ENCODE measurements around the gene IQSEC1.

IQSEC1 gene

GRCh38 chr3:13010780-13011572, 62.3 kb downstream of the IQSEC1 start:
- no peaks in the 10 kb centered on the region for H4K20me1 ChIP-seq (ENCODE audit: low read depth, low read length)
- H3K9me3 ChIP-seq (ENCODE audit: insufficient read depth, low read length), result no peaks in the 10 kb centered on the region
- H3K4me3 ChIP-seq (ENCODE audit: insufficient read depth, low read length, poor library complexity, severe bottlenecking), result no peak overlapping the region
- no peaks in the 10 kb centered on the region for H3K79me2 ChIP-seq (ENCODE audit: insufficient read depth, low read length)
- H3K4me2 ChIP-seq (ENCODE audit: low read depth, low read length, poor library complexity, severe bottlenecking), result no peak overlapping the region
- TF ChIP-seq CTCF (IDR thresholded peaks at IDR 0.05; ENCODE audit: insufficient read depth, low read length, poor library complexity, severe bottlenecking), result no peak
- TF ChIP-seq EZH2phosphoT487 (conservative IDR thresholded peaks at IDR 0.05; ENCODE audit: low read length), result no peak
- H3F3A ChIP-seq (ENCODE audit: insufficient read depth), result no peaks in the 10 kb centered on the region
- no peak overlapping the region for H2AFZ ChIP-seq (ENCODE audit: low read depth, low read length, severe bottlenecking)
- 0 out of 2 replicates have a peak overlapping the region, but pooled peaks have one; percentile 25 for H3K27ac ChIP-seq (ENCODE audit: low read depth, low read length)
- no peak overlapping the region for H3K9ac ChIP-seq (ENCODE audit: low read length)
- H3K9me2 ChIP-seq (replicated peaks; ENCODE audit: insufficient read depth, low read length), result no peaks in the 10 kb centered on the region
- no peaks in the 10 kb centered on the region for H3K27me3 ChIP-seq (ENCODE audit: low read length)
- no peaks in the 10 kb centered on the region for H3K36me3 ChIP-seq (ENCODE audit: low read length)

GRCh38 chr3:13009946-13010315, 63.3 kb downstream of the IQSEC1 start:
- Histone ChIP-seq H3K27me3 (ENCODE audit: low read length) (no peaks in the 10 kb centered on the region), H4K20me1 (ENCODE audit: low read depth, low read length) (no peaks in the 10 kb centered on the region), H3K27ac (ENCODE audit: low read depth, low read length) (no peak overlapping the region), H2AFZ (ENCODE audit: low read depth, low read length, severe bottlenecking) (no peak overlapping the region), H3K9ac (ENCODE audit: low read length) (no peak overlapping the region), H3K79me2 (ENCODE audit: insufficient read depth, low read length) (no peaks in the 10 kb centered on the region), H3F3A (ENCODE audit: insufficient read depth) (no peaks in the 10 kb centered on the region), H3K9me2 (replicated peaks; ENCODE audit: insufficient read depth, low read length) (no peaks in the 10 kb centered on the region), H3K4me3 (ENCODE audit: insufficient read depth, low read length, poor library complexity, severe bottlenecking) (no peak overlapping the region), H3K9me3 (ENCODE audit: insufficient read depth, low read length) (no peaks in the 10 kb centered on the region), H3K36me3 (ENCODE audit: low read length) (no peaks in the 10 kb centered on the region), H3K4me2 (ENCODE audit: low read depth, low read length, poor library complexity, severe bottlenecking) (no peak overlapping the region)
- no peak for TF ChIP-seq EZH2phosphoT487 (conservative IDR thresholded peaks at IDR 0.05; ENCODE audit: low read length)
- no peak for TF ChIP-seq CTCF (IDR thresholded peaks at IDR 0.05; ENCODE audit: insufficient read depth, low read length, poor library complexity, severe bottlenecking)

GRCh38 chr3:13009132-13009945, 63.9 kb downstream of the IQSEC1 start:
- no peaks in the 10 kb centered on the region for H3K27me3 ChIP-seq (ENCODE audit: low read length)
- no peaks in the 10 kb centered on the region for H3F3A ChIP-seq (ENCODE audit: insufficient read depth)
- H3K9me3 ChIP-seq (ENCODE audit: insufficient read depth, low read length), result no peaks in the 10 kb centered on the region
- H3K4me2 ChIP-seq (ENCODE audit: low read depth, low read length, poor library complexity, severe bottlenecking), result no peak overlapping the region
- H3K27ac ChIP-seq (ENCODE audit: low read depth, low read length), result no peak overlapping the region
- no peak for TF ChIP-seq CTCF (IDR thresholded peaks at IDR 0.05; ENCODE audit: insufficient read depth, low read length, poor library complexity, severe bottlenecking)
- TF ChIP-seq EZH2phosphoT487 (conservative IDR thresholded peaks at IDR 0.05; ENCODE audit: low read length), result no peak
- H3K79me2 ChIP-seq (ENCODE audit: insufficient read depth, low read length), result no peaks in the 10 kb centered on the region
- H2AFZ ChIP-seq (ENCODE audit: low read depth, low read length, severe bottlenecking), result no peak overlapping the region
- H4K20me1 ChIP-seq (ENCODE audit: low read depth, low read length), result no peaks in the 10 kb centered on the region
- no peak overlapping the region for H3K4me3 ChIP-seq (ENCODE audit: insufficient read depth, low read length, poor library complexity, severe bottlenecking)
- no peaks in the 10 kb centered on the region for H3K9me2 ChIP-seq (replicated peaks; ENCODE audit: insufficient read depth, low read length)
- no peaks in the 10 kb centered on the region for H3K36me3 ChIP-seq (ENCODE audit: low read length)
- H3K9ac ChIP-seq (ENCODE audit: low read length), result no peak overlapping the region
